ENCODE data around the gene MECP2.

Gene MECP2

DNA sequence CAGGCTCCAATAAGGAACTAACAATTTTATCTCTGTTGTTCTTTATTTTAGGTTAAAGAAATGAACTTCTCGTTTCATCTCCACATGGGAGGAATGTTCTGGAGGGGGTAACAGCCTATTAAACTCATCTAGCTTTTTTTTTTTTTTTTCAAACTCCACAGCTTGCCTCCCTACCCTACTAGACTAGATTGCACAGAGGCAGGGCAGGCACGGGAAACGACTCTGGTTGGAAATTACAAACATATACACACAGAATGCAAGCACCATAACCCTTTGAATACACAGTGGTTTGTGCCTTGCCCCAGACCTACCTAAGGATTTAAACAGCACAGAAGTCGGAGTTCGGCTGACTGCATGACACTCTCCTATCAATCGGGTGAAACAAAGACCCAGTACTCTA lies 2.7 kb downstream of the MECP2 start:
- intact Hi-C loops (cut with micrococcal nuclease) = no loop called here
- Mint-ChIP-seq H3K36me3 (ENCODE audit: low read depth) (peaks cover 25% of the 10 kb centered on the region), H3K9me3 (no peaks in the 10 kb centered on the region), H3K4me3 (no peak overlapping the region), H3K4me1 (ENCODE audit: low read depth) (peaks cover 33% of the 10 kb centered on the region), H3K27ac (no peak overlapping the region), H3K27me3 (no peaks in the 10 kb centered on the region)

DNA sequence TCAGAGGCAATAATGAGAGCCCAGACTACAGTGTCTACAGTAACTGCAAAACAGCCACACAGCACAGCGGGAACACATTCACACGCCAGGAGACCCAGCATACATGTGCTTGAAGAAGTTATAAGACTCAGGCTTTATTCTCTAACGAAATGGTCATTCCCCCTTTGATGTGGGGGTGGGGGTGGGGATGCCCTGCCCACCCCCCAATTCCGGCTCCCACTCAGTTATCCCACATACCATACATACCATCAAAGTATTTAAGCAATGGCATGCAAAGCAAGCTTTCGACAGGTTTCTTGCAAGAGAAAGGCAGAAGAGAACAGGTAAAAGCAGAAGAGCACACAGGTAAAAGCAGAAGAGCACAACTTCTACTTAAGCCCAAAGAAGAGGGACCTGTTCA lies 3.6 kb downstream of the MECP2 start:
- H3K27ac Mint-ChIP-seq = no peak overlapping the region
- intact Hi-C loops (cut with micrococcal nuclease) = no loop called here
- H3K36me3 Mint-ChIP-seq (ENCODE audit: low read depth) = peaks cover 28% of the 10 kb centered on the region
- no peaks in the 10 kb centered on the region for H3K9me3 Mint-ChIP-seq
- H3K4me3 Mint-ChIP-seq = no peak overlapping the region
- H3K27me3 Mint-ChIP-seq = no peaks in the 10 kb centered on the region
- peaks cover 33% of the 10 kb centered on the region for H3K4me1 Mint-ChIP-seq (ENCODE audit: low read depth)

DNA sequence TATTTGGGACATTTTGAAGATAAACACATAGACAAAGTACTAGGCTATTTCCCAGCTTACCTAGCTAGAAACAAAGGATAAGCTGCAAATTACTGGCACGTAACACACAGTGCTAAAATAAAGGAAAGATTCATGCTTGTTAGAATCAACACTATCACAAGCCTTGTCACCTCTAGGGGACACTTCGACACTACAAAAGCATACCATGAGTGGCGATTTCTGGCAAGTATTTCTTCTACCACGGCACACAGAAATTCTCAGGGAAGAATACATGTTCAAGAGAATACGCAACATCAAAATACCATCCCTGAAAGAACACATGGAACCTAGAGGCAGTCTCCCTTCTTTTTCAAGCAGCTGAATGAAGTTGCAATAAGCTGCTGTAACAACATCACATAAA lies 5.1 kb downstream of the MECP2 start:
- no peaks in the 10 kb centered on the region for H3K9me3 Mint-ChIP-seq
- H3K27me3 Mint-ChIP-seq = no peaks in the 10 kb centered on the region
- H3K4me3 Mint-ChIP-seq = no peak overlapping the region
- intact Hi-C loops (cut with micrococcal nuclease) = no loop called here
- no peak overlapping the region for H3K27ac Mint-ChIP-seq
- H3K36me3 Mint-ChIP-seq (ENCODE audit: low read depth) = peaks cover 42% of the 10 kb centered on the region
- H3K4me1 Mint-ChIP-seq (ENCODE audit: low read depth) = peaks cover 27% of the 10 kb centered on the region

DNA sequence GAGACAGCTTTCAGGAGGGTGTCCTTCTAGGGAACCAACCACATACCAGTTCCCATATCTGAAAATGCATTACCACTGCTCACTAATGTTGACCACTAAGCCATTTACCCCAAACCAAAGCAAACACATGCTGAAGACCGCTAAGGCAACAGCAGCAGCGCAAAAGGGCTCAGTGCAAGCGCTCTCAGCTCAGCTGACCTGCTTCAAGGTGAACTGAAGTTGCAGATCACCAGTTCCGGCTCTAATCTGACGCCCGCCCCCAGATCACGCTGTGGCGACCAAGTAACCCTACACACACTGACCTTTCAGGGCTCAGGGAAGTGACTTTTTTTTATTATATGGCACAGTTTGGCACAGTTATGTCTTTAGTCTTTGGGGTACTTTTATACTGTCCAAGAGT lies 5.8 kb downstream of the MECP2 start:
- H3K27ac Mint-ChIP-seq = no peak overlapping the region
- peaks cover 45% of the 10 kb centered on the region for H3K36me3 Mint-ChIP-seq (ENCODE audit: low read depth)
- H3K27me3 Mint-ChIP-seq = no peaks in the 10 kb centered on the region
- H3K4me3 Mint-ChIP-seq = no peak overlapping the region
- H3K4me1 Mint-ChIP-seq (ENCODE audit: low read depth) = peaks cover 27% of the 10 kb centered on the region
- intact Hi-C loops (cut with micrococcal nuclease) = no loop called here
- H3K9me3 Mint-ChIP-seq = no peaks in the 10 kb centered on the region

DNA sequence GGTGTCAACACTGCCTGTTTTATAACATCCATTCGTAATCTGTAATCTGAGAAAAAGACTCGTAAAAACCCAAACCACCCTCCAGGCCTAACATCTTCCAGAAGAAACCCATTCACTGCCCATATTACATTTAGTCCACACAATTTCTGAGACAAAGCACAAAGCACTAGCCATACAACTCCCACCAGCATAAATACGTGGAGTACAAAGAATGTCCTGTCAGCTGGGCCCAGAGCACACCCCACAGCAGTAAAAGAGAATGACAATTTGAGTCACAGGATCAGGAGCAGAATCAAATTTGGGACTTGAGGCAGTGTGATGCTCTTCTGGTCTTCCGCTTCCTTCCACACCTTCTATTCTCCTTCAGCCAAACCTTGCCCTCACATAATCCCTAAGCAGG lies 6.8 kb downstream of the MECP2 start:
- H3K9me3 Mint-ChIP-seq = no peaks in the 10 kb centered on the region
- H3K36me3 Mint-ChIP-seq (ENCODE audit: low read depth) = peaks cover 39% of the 10 kb centered on the region
- no peak overlapping the region for H3K4me3 Mint-ChIP-seq
- H3K27me3 Mint-ChIP-seq = no peaks in the 10 kb centered on the region
- no peak overlapping the region for H3K27ac Mint-ChIP-seq
- intact Hi-C loops (cut with micrococcal nuclease) = no loop called here
- peaks cover 21% of the 10 kb centered on the region for H3K4me1 Mint-ChIP-seq (ENCODE audit: low read depth)

DNA sequence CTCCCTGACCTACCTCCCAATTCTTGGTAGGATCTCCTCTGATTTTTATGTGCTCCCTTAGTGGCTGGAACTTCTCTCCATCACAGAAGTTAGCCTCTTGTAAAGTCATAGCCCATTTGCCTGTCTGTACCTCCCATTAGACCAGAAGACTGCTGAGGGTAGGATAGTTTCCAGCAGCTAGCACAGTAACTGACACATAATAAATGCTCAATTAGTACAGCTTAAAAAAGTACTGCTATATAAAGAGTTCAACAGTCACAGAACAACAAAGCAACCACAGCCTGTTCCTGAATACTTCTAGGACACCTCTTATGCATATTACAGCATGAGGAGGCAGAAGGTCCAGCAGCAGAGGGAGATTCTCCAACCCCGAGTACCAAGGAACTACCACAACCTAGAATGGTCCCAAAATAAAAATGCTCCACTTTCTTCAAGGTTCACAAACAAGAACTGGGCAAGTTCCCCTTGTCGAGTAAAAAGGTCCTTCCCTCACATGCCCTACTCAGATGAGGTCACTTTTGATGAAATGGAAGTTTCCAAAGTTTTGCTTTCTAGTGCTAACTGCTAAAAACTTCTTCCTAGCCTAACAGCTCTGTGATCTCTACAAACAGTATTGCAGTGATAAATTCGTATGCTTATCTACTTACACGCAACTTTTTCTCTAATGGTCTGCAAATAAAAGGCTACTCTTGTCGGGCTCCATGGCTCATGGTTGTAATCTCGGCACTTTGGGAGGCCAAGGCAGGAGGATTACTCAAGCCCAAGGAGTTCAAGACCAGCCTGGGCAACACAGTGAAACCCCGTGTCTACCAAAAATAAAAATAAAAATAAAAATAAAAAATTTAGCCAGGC lies 12.8 kb downstream of the MECP2 start:
- Mint-ChIP-seq H3K27me3 (no peaks in the 10 kb centered on the region), H3K27ac (no peak overlapping the region), H3K4me3 (no peak overlapping the region), H3K36me3 (ENCODE audit: low read depth) (peaks cover 40% of the 10 kb centered on the region), H3K9me3 (no peaks in the 10 kb centered on the region), H3K4me1 (ENCODE audit: low read depth) (peaks cover 20% of the 10 kb centered on the region)
- intact Hi-C loops (cut with micrococcal nuclease) = no loop called here

DNA sequence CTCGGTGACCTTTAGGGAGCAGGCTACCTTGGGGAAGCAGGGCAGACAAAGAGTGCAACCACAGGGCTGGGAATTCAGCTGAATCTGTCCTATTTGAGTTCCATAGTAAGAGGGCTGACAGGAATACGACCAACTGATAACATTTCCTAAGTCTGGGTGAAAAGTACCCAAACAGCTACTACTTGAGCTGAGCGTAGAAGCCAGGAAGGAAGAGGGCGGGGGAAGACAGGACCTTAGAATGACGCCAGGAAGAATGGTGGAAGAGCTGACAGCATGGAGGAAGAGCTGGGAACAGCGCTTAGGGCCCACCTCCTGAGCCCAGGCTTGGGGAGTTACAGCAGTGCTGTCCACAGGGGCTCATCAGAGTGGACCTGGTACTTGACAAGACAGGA lies 14.4 kb downstream of the MECP2 start:
- H3K36me3 Mint-ChIP-seq (ENCODE audit: low read depth) = peaks cover 48% of the 10 kb centered on the region
- H3K4me3 Mint-ChIP-seq = no peak overlapping the region
- peaks cover 20% of the 10 kb centered on the region for H3K4me1 Mint-ChIP-seq (ENCODE audit: low read depth)
- H3K27ac Mint-ChIP-seq = peak overlapping the region; percentile 71
- no peaks in the 10 kb centered on the region for H3K27me3 Mint-ChIP-seq
- H3K9me3 Mint-ChIP-seq = no peaks in the 10 kb centered on the region
- intact Hi-C loops (cut with micrococcal nuclease) = no loop called here

DNA sequence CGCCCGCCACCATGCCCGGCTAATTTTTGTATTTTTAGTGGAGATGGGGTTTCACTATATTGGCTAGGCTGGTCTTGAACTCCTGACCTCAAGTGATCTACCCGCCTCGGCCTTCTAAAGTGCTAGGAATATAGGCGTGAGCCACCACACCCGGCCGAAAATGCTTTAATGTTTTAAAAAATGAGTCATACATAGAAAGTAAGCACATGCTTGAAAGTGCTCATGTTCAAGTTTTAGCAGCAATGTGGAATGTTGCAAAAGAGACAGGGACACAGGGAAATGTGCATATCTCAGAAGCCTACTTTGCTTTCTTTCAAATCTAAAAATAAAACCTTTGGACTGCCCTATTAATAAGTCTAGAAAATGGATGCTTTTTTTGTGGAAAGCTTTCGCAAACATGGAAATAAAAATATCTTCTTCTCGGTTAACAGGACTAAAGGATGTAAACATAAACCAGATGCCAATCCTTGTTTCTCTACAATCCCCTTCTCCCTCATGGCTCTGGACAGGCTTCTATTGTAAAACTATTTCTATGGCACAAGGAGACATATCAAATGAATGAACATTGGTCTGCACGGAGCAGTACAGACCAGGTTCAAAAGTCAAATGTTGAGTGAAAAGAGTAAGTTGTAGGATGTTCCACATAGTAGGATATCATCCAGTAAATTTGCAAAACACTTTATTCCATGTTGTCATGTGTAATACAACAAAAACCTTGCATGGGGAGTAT lies 15.0 kb downstream of the MECP2 start:
- Mint-ChIP-seq H3K4me1 (ENCODE audit: low read depth) (peaks cover 20% of the 10 kb centered on the region), H3K36me3 (ENCODE audit: low read depth) (peaks cover 48% of the 10 kb centered on the region), H3K27me3 (no peaks in the 10 kb centered on the region), H3K4me3 (no peak overlapping the region), H3K27ac (peak overlapping the region; percentile 71), H3K9me3 (no peaks in the 10 kb centered on the region)
- intact Hi-C loops (cut with micrococcal nuclease) = no loop called here

DNA sequence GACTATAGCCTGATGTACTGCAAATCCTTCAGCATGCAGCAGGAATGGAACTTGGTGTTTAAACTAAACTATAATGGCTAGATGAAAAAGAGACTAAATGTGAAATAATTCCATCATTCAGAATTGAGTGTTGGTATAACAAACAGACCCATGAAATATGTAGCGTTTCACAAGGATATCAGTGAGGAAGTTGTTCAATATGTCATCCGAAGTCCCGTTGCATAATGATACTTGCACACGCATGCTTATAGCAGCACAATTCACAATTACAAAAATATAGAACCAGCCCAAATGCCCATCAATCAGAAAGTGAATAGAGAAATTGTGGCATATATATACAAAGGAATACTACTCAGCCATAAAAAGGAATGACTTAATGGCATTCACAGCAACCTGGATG lies 20.4 kb downstream of the MECP2 start:
- Mint-ChIP-seq H3K27me3 (no peaks in the 10 kb centered on the region), H3K4me3 (no peak overlapping the region), H3K9me3 (no peaks in the 10 kb centered on the region), H3K36me3 (ENCODE audit: low read depth) (peaks cover 40% of the 10 kb centered on the region), H3K4me1 (ENCODE audit: low read depth) (peaks cover 21% of the 10 kb centered on the region), H3K27ac (no peak overlapping the region)
- intact Hi-C loops (cut with micrococcal nuclease) = no loop called here

DNA sequence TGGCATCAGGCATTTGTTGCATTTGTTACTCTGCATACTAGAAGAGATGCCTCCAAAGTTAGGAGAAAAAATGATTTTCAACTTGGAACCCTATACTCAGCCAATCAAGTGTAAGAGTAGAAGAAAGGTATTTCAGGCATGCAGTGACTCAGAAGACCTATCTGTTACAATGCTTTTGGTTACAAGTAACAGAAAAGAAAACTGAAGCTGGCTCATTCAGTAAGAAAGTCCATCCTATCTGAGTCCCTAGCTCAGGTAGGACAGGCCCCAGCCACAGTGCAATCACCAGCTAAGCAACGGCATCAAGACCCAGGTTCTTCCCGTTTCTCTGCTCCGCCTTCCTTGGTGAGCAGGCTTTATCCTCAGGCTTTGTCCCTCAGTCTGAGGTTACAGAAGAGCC lies 23.3 kb downstream of the MECP2 start:
- Mint-ChIP-seq H3K36me3 (ENCODE audit: low read depth) (peaks cover 34% of the 10 kb centered on the region), H3K4me1 (ENCODE audit: low read depth) (peaks cover 21% of the 10 kb centered on the region), H3K4me3 (no peak overlapping the region), H3K27ac (no peak overlapping the region), H3K27me3 (no peaks in the 10 kb centered on the region), H3K9me3 (no peaks in the 10 kb centered on the region)
- intact Hi-C loops (cut with micrococcal nuclease) = no loop called here

DNA sequence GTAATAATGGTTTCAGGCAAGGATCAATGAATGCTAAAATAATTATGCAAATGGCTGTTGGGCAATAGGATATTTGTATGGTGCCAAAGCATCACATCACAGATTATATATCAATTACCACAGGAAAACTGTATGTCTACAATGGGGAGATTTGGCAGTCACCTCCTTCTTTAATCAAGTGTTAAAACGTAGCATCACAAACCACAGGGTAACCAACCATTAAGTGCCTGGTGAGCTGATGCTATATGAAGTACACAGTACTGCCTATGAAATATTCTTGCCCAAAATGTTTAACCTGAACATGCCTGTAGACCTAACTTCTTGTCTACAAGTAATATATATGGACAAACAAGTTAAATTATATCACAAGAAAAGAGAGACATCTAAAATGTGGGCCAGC lies 25.3 kb downstream of the MECP2 start:
- Mint-ChIP-seq H3K4me1 (ENCODE audit: low read depth) (peaks cover 21% of the 10 kb centered on the region), H3K4me3 (no peak overlapping the region), H3K27me3 (no peaks in the 10 kb centered on the region), H3K27ac (no peak overlapping the region), H3K36me3 (ENCODE audit: low read depth) (peaks cover 17% of the 10 kb centered on the region), H3K9me3 (no peaks in the 10 kb centered on the region)
- intact Hi-C loops (cut with micrococcal nuclease) = no loop called here

DNA sequence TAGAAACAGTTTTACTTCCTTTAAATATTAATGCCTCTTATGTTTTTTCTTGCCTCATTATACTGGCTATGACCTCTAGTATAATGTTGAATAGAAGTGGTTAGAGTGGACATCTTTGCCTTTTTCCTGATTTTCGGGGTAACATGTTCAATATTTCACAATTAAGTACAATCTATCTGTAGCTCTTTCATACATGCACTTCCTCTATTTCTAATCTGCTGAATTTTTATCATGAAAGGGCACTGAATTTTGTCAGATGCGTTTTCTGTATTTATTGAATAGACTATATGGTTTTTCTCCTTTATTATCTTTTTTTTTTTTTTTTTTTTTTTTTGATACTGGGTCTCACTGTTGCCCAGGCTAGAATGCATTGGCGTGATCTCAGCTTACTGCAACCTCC lies 29.0 kb downstream of the MECP2 start:
- no peak overlapping the region for H3K4me3 Mint-ChIP-seq

DNA sequence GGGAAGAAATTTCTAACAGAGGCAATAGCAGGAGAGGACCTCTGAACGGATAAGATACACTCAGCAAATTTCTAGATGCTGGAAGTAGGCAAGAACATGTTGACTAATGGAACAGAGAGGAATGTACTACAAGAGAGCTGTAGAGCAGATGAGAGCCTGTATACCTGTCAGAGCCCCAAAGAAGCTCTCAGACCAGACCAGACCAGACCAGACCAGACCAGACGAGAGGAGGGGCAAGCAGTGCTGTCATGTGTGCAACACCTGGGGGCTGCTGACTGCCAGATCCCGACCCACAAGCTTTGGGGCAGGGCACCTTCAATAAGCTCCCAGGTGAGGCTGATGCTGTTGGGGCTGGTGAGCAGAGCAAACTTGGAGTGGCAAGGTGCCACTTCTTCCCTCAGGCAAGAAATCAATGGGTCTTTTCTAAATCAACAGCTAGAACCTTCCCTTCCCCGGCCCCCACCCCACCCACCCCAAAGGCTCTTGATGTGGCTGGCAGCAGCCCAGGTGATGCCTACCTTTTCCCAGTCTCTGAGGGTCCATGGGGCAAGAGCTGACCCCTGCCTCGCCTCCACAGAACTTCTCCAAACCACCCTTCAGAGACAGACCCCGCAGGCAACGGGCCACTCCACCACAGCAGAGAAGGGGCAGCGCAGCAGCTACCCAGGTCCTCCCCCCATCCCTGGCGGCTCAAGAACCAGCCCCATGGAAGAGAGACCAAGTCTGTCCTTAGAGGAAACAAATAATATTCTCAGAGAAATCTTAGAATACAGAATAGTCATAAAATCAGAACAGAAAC lies 32.7 kb downstream of the MECP2 start:
- H3K36me3 Mint-ChIP-seq (ENCODE audit: low read depth) = peaks cover 22% of the 10 kb centered on the region

More for the DNA sequence above, 29.0 kb downstream of the MECP2 start:
- Mint-ChIP-seq H3K27ac (no peak overlapping the region), H3K27me3 (no peaks in the 10 kb centered on the region), H3K36me3 (ENCODE audit: low read depth) (peaks cover 6% of the 10 kb centered on the region), H3K4me1 (ENCODE audit: low read depth) (peaks cover 16% of the 10 kb centered on the region), H3K9me3 (no peaks in the 10 kb centered on the region)
- intact Hi-C loops (cut with micrococcal nuclease) = no loop called here

DNA sequence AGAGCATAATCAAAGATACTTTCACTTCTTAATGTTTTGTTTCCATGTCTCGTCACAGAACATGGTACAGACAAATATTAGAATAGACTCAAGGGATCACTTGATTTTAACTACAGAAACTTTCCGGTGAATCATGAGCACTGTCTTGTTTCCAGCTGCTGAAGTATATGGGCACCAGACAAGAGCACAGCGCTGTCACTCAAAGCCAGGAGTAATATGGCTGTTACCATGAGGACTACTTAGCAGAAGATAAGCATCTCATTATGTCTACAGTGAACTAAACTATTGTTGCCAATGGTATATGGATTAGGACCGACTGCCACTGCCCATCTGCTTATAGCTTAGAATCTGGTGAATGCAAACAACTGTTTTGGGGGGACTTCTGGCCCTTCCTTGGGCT lies 34.3 kb downstream of the MECP2 start:
- H3K27ac Mint-ChIP-seq = no peak overlapping the region
- H3K27me3 Mint-ChIP-seq = no peaks in the 10 kb centered on the region
- intact Hi-C loops (cut with micrococcal nuclease) = no loop called here
- H3K9me3 Mint-ChIP-seq = no peaks in the 10 kb centered on the region
- H3K36me3 Mint-ChIP-seq (ENCODE audit: low read depth) = peaks cover 35% of the 10 kb centered on the region
- no peak overlapping the region for H3K4me3 Mint-ChIP-seq
- H3K4me1 Mint-ChIP-seq (ENCODE audit: low read depth) = peaks cover 54% of the 10 kb centered on the region

More for the DNA sequence above, 32.7 kb downstream of the MECP2 start:
- no peak overlapping the region for H3K27ac Mint-ChIP-seq
- intact Hi-C loops (cut with micrococcal nuclease) = no loop called here
- H3K27me3 Mint-ChIP-seq = no peaks in the 10 kb centered on the region
- H3K9me3 Mint-ChIP-seq = no peaks in the 10 kb centered on the region
- peaks cover 40% of the 10 kb centered on the region for H3K4me1 Mint-ChIP-seq (ENCODE audit: low read depth)
- H3K4me3 Mint-ChIP-seq = no peak overlapping the region
